ENCODE results near the gene BID.

DNA sequence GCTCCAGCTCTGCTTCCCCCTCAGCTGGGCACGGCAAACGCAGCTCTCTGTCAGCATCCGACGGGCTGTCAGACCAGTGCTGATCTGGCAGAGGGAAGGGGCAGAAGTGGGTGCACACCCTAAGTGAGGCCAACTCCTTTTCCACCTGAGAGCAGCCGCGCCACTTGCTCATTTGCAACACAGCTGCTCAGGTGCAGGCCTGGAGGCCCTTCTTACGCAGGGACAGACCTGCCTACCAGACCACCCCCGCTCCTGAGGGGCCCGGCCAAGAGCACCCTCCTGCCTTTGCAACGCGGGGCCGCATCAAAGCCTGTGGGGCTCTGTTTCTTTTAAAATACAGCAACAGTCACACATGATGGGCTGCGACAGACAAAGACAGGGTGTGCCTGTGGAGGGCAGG is 47.8 kb upstream of the BID start:
- no peak for TF ChIP-seq TAF1 (IDR thresholded peaks at IDR 0.05; ENCODE audit: borderline replicate concordance, insufficient read depth, low read length)
- no peak for TF ChIP-seq REST (IDR thresholded peaks at IDR 0.05; ENCODE audit: insufficient read depth in 1 of 2, low read depth in 2 of 2, low read length in 2 of 2)
- no peak for TF ChIP-seq POLR2AphosphoS5 (IDR thresholded peaks at IDR 0.05; ENCODE audit: low read depth, low read length)
- no peak for TF ChIP-seq SIN3A (IDR thresholded peaks at IDR 0.05; ENCODE audit: borderline replicate concordance, insufficient read depth, low read length)
